ENCODE measurements around the gene SLC7A5.

Gene SLC7A5

GRCh38 chr16:87845213-87845612 lies 24.1 kb downstream of the SLC7A5 start:
- no peak for DNase-seq

- DNase-seq = no peak
Measured at GRCh38 chr16:87844809-87845208, 24.5 kb downstream of the SLC7A5 start.

- DNase-seq = no peak
Measured at GRCh38 chr16:87844120-87844733, 25.1 kb downstream of the SLC7A5 start.

GRCh38 chr16:87843678-87844105 lies 25.6 kb downstream of the SLC7A5 start:
- DNase-seq = no peak

GRCh38 chr16:87842209-87842869 lies 27.0 kb downstream of the SLC7A5 start:
- no peak for DNase-seq

GRCh38 chr16:87841340-87842208 lies 27.7 kb downstream of the SLC7A5 start:
- no peak for DNase-seq

GRCh38 chr16:87840271-87840978 lies 28.9 kb downstream of the SLC7A5 start:
- no peak for DNase-seq

- no peak for DNase-seq
Measured at GRCh38 chr16:87839542-87840270, 29.6 kb downstream of the SLC7A5 start.

- no peak for DNase-seq
Measured at GRCh38 chr16:87838643-87839541, 30.4 kb downstream of the SLC7A5 start.

GRCh38 chr16:87837627-87838289 lies 31.5 kb downstream of the SLC7A5 start:
- DNase-seq = no peak

- no peak for DNase-seq
Measured at GRCh38 chr16:87836844-87837581, 32.3 kb downstream of the SLC7A5 start.

GRCh38 chr16:87836346-87836843 lies 32.9 kb downstream of the SLC7A5 start:
- DNase-seq = no peak

GRCh38 chr16:87835882-87836331 lies 33.4 kb downstream of the SLC7A5 start:
- DNase-seq = no peak

GRCh38 chr16:87834668-87835473 lies 34.4 kb downstream of the SLC7A5 start:
- DNase-seq = no peak

- no peak for DNase-seq
Measured at GRCh38 chr16:87834005-87834667, 35.2 kb downstream of the SLC7A5 start.

GRCh38 chr16:87833548-87833947 lies 35.8 kb downstream of the SLC7A5 start:
- DNase-seq = no peak

- DNase-seq = no peak
Measured at GRCh38 chr16:87832741-87833502, 36.4 kb downstream of the SLC7A5 start.
